Endometrial microvascular endothelial cells (primary cell): ENCODE results near the gene RBPJL. TPM values are rescaled to one million over a fixed set of nuclear protein-coding genes. Genes with fewer than 3 reads are reported as not detected.

Experiments used
- in situ Hi-C: cut with HindIII; loops from 2 replicates; pipeline ENCODE4 v1.10.0; 2017; ENCODE audit warnings: low sequenced_read_pairs, low pct_unique_long_range_greater_than_20kb; ENCODE audit errors: inconsistent ontology term
- total RNA-seq: library from RNA; depleted of rRNA; stranded (reverse); fragments of >200 nt; gene quantifications from one replicate; pipeline ENCODE4 v1.2.3, GENCODE V29; 2015; ENCODE audit errors: inconsistent ontology term

Gene RBPJL
- total RNA-seq, 1 donor from 2014 or later = not detected

DNA sequence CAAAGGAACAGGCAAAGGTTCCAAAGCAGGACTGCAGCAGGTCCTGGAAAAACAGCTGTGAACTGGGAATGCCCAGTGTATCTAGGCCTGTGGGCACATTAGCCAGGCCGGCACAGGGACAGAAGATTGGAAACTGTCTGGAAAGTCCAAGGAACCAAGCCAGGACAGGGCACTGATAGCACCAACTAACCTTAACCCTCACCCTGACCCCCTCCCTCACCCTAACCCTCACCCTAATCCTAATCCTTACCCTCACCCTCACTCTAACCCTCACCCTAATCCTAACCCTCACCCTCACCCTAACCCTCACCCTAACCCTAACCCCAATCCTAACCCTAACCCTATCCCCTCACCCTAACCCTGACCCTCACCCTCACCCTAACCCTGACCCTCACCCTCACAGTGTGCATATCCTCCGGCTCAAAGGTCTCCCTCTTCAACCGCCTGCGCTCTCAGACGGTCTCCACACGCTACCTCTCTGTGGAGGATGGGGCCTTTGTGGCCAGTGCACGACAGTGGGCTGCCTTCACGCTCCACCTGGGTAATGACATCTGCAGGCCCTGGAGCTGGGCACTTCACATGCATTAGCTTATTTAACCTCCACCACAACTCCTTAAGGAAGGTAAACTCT, 6.5 kb downstream of the RBPJL start:
- in situ Hi-C loops = loop anchor here (10.0 kb wide), 1 partner anchor 462 kb away; no protein-coding TSS in a partner anchor

- in situ Hi-C loops = loop anchor here (10.0 kb wide), 1 partner anchor 461 kb away; no protein-coding TSS in a partner anchor
Measured at GRCh38 chr20:45313943-45314342, 7.3 kb downstream of the RBPJL start.

GRCh38 chr20:45315672-45316071, 9.0 kb downstream of the RBPJL start:
- in situ Hi-C loops = loop anchor here (10.0 kb wide), 1 partner anchor 459 kb away; no protein-coding TSS in a partner anchor

DNA sequence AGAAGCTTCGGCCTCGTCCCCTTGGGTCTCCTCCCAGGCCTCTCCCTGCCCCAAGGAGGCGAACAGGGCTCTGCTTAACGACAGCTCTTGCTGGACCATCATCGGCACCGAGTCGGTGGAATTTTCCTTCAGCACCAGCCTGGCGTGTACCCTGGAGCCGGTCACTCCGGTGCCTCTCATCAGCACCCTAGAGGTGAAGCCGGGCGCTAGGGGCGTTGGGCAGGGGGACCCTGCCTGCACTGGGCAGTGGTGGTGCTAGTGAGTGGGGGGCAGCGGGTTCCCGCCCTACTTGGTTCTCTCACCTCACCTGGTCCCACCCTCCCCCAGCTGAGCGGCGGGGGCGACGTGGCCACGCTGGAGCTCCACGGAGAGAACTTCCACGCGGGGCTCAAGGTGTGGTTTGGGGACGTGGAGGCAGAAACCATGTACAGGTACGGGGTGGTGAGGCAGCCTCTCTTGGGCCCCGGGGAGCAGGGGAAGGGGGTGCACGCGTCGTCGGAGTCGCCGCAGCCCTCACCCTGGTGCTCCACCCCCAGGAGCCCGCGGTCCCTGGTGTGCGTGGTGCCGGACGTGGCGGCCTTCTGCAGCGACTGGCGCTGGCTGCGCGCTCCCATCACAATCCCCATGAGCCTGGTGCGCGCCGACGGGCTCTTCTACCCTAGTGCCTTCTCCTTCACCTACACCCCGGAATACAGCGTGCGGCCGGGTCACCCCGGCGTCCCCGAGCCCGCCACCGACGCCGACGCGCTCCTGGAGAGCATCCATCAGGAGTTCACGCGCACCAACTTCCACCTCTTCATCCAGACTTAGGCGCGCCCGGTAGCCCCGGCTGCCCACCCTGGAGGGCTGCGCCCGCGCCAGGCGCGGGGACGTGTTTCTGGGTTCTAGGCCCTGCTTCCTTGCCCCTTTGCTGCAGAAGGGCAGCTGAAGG, 9.8 kb downstream of the RBPJL start:
- in situ Hi-C loops = loop anchor here (10.0 kb wide), 1 partner anchor 458 kb away; no protein-coding TSS in a partner anchor

DNA sequence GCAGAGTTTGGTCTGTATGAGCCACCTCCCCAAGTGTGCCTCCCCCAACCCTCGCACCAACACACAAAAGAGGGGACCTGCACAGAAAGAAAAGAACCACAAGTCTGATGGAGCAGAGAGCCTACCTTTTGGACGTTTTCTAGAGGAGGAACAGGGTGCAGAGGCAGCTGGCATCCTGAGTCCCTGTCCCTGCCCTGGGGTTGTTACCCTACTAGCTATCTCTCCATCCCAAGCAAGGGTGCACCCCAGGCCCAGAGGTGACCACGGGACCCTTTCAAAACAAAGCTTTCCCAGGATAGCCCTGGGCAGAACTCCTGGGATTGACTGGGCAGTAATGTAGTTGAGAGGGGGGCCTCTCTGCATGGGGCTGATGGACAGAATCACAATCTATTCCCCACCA, 11.2 kb downstream of the RBPJL start:
- in situ Hi-C loops = loop anchor here (10.0 kb wide), 1 partner anchor 457 kb away; no protein-coding TSS in a partner anchor

GRCh38 chr20:45318386-45318939, 11.8 kb downstream of the RBPJL start:
- in situ Hi-C loops = loop anchor here (10.0 kb wide), 1 partner anchor 456 kb away; no protein-coding TSS in a partner anchor

DNA sequence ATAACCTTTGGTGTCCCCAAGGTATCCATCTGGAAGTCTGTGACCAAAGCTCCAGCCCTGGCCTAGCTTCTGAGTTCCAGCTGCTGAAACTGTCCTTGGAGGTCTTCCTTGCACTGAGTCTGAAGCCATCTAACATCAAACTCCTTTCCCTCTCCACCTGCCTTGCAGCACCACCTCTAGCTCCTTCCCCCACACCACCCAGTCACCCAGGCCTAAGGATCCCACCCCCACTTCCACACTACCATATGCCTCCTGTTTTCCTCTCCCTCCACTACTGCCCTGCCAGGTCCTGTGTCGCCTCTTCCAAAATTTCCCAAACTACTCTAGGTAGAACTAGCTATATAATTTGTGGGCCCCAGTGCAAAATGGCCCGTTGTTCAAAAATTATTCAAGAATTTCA, 12.3 kb downstream of the RBPJL start:
- in situ Hi-C loops = loop anchor here (10.0 kb wide), 1 partner anchor 456 kb away; no protein-coding TSS in a partner anchor

GRCh38 chr20:45320948-45321595, 14.4 kb downstream of the RBPJL start:
- in situ Hi-C loops = no loop called here

- in situ Hi-C loops = no loop called here
Measured at GRCh38 chr20:45322952-45323383, 16.3 kb downstream of the RBPJL start.

DNA sequence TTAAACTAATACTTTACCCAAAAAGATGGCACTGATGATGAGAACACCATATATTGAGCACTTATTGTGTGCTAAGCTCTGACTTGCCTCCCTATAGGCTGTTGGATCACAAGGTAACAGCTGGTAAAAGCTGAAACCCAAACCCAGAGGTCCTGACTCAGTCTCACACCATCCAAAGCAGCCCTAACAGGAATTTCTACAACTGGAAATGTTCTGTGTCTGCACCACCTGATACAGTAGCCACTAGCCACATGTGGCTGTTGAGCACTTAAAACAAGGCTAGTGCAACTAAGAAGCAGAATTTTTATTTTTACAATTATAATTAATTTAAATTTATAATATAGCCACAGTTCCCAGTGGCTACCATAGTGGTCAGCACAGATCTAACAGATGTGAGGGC, 17.1 kb downstream of the RBPJL start:
- in situ Hi-C loops = no loop called here

DNA sequence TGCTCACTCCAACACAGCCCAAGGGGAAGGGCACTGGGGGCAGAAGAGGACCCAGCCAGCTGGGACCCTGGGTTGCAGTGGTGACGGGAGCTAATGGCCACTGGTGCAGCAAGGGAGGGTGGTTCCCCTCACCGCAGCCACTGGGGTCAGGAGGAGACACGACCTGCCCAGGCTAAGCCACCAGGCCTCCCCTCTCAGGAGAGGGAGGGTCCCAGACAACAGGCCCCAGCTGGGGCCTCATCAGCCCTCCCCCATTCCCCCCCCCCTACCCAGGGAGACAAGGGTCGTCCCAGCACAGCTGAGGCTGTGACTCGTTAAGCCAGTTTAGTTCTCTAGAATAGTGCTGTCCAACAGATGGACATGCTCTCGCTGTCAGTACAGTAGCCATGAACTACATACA, 18.7 kb downstream of the RBPJL start:
- in situ Hi-C loops = no loop called here

GRCh38 chr20:45328451-45328850, 21.8 kb downstream of the RBPJL start:
- in situ Hi-C loops = no loop called here

GRCh38 chr20:45329497-45330319, 23.1 kb downstream of the RBPJL start:
- in situ Hi-C loops = no loop called here

GRCh38 chr20:45330476-45330875, 23.8 kb downstream of the RBPJL start:
- in situ Hi-C loops = no loop called here

DNA sequence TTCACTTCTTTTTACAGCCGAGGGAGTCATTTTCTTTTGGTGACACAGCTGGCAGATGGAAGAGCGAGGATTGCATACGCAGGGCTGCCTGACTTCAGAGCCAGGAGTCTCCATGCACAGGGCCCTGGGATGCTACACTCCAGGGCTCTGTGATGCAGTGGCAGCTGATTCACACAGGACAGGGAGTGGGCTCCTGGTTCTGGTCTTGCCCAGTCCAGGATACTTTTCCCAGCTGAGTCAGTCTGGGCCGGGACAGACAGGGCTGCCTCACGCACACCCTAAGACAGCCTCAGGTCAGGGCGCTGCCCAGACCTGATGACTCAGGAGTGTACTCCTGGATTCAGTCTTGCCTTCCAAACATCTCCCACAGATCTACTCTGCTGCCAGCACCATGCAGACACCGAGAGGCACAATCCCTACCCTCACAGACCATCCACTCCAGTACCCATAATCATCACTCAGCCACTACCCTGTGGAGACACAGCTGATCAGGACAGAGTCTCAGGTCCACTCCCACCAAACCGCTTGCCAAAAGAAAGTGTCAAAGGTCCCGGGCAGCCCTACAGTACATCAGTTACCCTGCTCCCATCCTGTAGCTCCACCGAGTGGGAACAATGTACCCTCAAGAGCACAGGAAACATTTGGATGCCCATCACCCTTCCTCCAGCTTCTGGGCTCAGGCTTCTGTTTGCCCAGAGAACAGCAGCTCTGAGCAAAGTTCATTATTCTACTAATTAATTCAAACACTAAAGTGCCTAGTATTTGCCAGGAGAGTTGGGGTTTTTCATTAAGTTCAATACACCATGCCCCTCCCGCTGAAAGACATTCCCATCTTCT, 30.1 kb downstream of the RBPJL start:
- in situ Hi-C loops = no loop called here

GRCh38 chr20:45337367-45338120, 30.9 kb downstream of the RBPJL start:
- in situ Hi-C loops = no loop called here
